Stimulated activated CD4-positive, alpha-beta T cell treated with anti-CD3 and anti-CD28 coated beads, Interleukin-15, amount 100 ng/mL, for 1 hour (primary cell): ENCODE data around the gene PGLYRP3.

Experiments used
- DNase-seq, 2 donors: peaks; one replicate each; pipeline ENCODE4 v3.0.0-alpha.2; 2020; ENCODE audit warnings: low read depth in 1 of 2, low spot score in 1 of 2

PGLYRP3 gene

DNA sequence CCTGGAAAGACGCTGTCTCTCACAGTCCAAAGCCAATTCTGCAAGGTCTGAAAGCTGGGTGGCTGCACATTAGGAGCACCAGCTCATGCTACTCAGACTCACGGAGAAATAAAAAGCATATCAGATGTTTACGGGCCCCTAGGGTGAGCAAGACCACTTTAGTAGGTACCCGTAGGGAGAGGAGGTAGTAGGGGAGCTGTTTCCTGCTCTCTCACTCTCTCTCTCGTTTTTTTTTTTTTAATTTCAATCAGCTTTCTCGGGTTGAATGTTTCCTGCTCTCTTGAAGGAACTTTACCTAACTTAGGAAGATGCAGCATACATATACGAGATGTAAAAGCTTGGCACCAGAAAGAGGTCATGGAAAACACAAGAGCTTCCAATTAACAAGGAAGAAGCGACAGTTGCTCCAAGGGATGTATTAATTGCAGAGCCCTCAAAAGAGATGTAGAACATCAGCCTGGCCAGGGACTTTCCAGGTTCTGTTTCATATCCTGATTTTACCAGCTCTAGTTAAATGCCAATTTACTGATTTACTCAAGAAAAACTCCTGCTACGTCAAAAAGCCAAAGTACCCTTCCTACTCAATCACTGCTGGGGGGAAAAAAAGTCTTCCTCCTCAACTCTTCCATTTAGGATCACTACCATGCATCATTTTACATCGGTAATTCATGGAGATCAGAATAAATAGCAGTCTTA, 50.1 kb downstream of the PGLYRP3 start:
- no peak for DNase-seq

DNA sequence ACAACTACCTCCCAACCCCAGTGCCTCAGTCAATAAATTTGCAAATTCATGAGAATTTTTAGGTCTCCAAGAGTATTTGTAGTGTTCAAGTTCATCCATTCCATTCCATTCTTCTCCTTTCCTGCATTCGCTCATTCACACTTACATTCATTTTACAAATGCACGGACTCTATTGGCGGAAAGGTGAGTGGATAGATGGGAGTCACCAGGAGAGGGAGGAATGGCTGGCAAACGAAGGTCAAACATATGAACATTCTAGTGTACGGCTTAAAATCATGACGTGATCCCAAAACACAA, 50.7 kb downstream of the PGLYRP3 start:
- DNase-seq: no peak

DNA sequence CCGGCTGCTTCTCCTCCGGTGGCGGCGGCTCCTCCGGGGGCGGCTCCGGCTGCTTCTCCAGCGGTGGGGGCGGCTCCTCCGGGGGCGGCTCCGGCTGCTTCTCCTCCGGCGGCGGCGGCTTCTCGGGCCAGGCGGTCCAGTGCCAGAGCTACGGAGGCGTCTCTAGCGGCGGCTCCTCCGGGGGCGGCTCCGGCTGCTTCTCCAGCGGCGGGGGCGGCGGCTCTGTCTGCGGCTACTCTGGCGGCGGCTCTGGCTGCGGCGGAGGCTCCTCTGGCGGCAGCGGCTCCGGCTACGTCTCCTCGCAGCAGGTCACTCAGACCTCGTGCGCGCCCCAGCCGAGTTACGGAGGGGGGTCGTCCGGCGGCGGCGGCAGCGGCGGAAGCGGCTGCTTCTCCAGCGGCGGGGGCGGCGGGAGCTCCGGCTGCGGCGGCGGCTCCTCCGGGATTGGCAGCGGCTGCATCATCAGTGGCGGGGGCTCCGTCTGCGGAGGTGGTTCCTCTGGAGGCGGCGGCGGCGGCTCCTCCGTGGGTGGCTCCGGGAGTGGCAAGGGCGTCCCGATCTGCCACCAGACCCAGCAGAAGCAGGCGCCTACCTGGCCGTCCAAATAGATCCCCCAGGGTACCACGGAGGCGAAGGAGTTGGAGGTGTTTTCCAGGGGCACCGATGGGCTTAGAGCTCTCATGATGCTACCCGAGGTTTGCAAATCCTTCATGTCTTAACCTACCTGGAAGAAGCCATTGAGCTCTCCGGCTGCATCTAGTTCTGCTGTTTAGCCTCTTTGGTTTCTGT, 51.3 kb downstream of the PGLYRP3 start:
- peak in 1 of 2 donors; percentile 4 for DNase-seq

DNA sequence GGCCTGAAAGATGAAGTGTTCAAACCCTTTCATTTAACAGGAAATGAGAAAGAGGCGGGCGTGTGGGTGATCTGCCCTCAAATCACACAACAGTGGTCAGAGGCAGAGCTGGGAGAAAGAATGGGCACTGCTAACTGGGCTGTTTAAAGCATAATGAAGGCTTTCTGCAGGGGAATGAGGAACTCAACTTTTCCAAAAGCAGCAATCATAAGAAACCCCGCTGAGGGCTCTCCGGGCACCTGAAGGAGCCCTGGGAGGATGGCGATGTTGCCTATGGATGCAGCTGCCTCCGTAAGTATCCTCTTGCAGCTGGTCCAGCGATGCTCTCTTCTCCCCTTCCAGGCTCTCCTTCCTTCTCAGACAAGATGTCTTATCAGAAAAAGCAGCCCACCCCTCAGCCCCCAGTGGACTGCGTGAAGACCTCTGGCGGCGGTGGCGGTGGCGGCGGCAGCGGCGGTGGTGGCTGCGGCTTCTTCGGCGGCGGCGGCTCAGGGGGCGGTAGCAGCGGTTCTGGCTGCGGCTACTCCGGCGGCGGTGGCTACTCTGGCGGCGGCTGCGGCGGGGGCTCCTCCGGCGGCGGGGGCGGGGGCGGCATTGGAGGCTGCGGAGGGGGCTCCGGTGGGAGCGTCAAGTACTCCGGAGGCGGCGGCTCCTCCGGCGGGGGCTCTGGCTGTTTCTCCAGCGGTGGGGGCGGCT, 52.0 kb downstream of the PGLYRP3 start:
- DNase-seq: no peak

DNA sequence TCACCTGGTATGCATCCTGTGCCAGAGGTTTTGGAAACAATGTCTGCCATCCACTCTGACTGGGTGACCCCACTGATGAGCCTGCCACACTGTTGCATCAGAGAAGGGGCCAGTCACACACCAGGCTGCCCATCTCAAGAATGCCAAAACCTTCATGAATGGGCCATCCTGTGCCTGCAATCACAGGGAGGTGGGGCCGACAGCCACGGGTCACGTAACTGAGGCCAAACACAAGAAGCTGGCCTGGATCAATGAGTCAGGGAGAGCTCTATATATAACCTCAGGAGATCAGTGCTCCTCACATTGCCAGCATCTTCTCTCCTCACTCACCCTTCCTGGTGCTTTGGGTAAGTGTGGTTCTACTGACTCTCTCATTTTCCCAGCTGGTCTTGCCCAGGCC, 53.4 kb downstream of the PGLYRP3 start, which contains the start of gene LORICRIN:
TSS of gene LORICRIN (plus strand) at position 301 of the 400 bp plus-strand sequence. CDS start 1,263 bp downstream, outside the sequence.
- DNase-seq: no peak

DNA sequence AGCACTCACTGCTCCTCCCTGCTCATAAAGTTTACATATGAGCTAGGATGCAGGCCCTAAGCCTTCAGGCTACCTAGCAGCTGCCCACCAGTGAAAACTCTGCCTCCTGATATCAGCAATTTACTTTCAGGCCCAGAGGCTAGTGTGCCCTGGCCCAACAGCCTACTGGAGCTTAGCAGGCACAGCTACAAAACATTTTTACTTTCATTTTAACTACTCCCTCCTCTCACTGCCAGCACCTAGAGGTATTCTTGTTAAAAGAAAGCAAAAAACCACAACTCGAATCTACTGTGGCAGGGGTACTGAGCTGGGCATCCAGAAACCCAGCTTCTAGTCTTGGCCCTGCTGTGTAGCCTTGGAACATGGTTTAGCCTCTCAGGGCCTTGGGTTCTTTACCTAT, 59.1 kb downstream of the PGLYRP3 start:
- DNase-seq: no peak

DNA sequence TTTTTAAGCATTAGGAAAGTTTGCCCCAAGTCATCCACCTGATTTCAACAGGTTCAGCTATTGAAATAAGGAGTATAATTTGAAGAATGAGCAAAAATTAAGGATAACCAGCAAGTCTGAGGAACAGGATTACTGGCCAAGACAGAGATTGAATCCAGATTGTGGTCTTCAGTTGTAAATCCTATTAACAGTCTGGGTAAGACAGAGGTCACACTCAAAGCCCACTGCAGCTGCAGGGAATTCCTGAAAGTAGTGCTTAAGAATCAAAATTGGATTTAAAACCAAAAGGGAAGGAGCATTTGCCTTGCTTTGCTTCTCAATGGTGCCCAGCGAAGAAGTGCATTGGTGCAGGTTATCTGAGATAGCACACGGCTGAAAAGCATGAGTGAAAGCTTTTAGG, 59.7 kb downstream of the PGLYRP3 start:
- no peak for DNase-seq

DNA sequence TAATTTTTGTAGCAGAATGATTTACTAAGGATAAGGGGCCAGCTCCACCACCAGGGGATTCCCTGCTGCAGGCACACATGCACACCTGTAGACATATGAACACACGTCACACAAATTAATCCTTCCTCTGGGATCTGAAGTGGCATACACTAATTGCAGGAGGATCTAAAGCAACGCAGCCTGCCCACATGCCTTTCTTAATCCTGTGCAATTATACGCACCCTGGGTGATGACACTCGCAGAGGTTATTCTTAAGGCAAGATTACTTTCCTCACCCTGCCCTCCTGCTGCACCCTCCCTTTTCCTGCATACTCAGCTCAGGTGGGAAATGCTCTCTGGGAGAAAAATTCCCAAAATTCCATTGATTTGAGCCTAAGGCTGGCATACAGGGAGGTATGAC, 60.8 kb downstream of the PGLYRP3 start:
- DNase-seq: no peak

DNA sequence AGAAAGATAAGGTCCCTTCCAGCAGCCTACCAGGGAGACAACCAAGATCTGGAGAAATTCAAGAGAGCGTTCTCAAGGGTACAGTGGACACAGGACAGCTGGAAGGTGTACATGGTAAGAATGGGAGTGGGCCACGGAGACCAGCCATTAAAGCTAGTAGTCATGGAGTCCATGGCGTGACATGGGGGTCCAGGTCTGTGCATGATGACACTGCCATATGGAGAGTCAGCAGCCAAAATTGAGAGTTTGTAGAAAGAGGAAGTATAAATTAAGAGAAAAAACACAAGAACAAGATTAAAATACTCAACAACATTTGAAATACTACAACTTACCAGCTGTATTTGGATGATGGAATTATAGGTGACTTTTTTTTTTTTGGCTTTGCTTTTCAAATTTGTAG, 61.2 kb downstream of the PGLYRP3 start:
- DNase-seq: no peak

DNA sequence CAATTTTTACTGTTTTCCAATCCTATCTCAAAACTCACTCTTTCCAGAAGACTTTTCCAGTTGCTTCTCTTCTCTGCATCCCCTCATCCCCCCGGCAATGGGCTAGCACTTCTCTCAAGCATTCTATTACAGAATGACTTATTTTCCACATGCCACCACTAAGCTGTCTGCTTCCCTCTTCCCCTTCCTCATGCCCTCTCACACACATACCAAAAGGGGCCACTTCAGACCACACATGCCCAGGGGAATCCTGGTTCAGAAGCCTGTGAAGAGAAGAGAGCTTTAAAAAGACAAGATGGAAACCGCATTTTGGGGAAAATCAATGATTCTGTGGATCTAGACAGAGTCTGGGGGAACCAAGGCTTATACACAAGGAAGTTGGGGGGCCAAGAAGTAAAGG, 61.7 kb downstream of the PGLYRP3 start:
- DNase-seq: no peak

DNA sequence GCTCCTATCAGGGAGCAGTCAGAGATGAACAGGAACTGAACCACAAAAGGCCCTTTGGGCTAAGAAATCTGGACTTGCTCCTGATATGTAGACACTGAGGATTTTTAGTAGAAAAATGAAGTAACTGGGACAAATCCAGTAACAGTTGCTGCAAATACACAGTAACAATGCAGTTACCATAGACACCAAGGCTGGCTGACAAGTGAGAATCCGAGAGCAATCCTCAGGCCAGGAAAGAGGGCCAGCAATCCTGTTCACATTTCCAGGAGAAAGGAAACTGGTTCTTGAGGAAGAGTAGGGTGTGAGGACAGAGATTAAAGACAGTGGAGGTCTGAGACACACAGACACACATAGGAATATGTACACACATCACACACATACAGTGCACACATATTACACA, 62.6 kb downstream of the PGLYRP3 start:
- no peak for DNase-seq

DNA sequence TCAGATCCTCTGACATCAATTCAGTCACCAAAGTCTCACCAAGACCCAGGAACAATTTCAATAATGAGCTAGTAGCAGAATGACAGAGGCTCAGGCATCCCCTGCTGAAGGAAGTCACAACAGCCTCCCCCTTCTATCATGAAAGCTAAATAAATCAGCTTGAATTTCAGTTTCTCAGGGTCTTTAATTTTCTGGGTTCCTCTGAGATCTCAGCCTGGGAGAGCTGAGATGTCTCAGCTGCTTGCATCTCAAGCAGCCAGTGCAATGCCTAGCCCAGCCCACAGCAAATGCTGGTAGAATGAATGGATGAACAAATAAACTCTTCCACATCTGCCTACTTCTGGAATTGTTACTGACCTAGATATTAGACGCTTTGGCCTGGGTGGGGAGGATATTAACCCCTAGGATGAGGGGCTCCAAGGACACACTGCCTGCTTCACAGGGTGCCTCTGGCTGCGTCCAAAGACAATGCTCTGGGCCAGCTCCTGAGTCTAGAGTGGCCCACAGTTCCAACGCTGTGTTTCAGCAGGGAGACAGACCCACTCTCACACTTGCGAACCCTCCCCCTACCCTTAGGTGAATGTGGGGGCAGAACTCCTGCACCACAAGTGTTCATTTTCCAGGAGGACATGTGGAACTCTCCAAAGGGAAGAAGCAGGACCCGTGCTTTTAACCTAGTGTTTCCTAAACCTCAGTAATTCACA, 64.4 kb downstream of the PGLYRP3 start:
- no peak for DNase-seq
